Loucy (cell line): ENCODE measurements around the gene ARL11.

Experiments used
- EZH2phosphoT487 ChIP-seq: fragments of 200-600 bp; IDR thresholded peaks from 2 replicates; pipeline ENCODE4 v1.6.1; 2018; ENCODE audit warnings: antibody characterized with exemption, mild to moderate bottlenecking, moderate library complexity, borderline replicate concordance
- TF ChIP-seq, protein P1 (sequence below): fragments of 200-600 bp; sonication (generic); conservative IDR thresholded peaks from 2 replicates; pipeline ENCODE4 v1.5.1; 2014; ENCODE audit warnings: mild to moderate bottlenecking, antibody characterized with exemption, low read length

DNA sequence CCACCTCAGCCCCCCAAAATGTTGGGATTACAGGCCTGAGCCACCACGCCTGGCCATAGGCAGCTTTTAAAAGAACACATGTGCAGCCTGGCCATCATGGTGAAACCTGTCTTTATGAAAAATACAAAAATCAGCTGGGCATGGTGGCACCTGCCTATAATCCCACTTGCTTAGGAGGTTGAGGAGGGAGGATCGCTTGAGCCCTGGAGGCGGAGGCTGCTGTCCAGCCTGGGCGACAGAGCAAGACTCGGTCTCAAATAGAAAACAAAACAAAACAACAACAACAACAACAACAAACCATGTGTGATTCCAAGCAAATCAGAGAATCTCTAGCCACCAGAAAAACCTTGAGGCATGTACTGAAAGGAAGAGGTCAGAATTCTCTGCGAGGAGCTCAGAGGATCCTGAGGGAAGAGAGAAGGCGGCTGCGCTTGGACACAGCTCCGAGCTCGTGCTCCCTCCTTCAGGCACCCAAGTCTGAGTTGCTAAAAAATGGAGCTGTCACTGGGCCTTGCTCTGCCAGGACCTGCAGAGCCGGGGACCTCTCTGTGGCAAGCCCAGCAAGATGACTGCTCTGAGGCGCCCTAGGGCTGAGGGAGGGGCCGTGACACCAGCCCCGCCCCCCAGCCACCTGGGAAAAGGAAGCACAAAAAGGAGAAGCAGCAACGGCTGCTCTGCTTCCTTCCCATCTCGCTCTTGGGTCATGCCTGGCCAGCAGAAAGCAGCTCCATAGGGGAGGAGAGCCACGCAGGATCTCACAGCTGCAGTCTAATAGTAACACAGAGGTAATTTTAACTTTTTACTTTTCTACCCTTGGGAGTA, at the start of gene ARL11:
- TF ChIP-seq, protein P1, sequence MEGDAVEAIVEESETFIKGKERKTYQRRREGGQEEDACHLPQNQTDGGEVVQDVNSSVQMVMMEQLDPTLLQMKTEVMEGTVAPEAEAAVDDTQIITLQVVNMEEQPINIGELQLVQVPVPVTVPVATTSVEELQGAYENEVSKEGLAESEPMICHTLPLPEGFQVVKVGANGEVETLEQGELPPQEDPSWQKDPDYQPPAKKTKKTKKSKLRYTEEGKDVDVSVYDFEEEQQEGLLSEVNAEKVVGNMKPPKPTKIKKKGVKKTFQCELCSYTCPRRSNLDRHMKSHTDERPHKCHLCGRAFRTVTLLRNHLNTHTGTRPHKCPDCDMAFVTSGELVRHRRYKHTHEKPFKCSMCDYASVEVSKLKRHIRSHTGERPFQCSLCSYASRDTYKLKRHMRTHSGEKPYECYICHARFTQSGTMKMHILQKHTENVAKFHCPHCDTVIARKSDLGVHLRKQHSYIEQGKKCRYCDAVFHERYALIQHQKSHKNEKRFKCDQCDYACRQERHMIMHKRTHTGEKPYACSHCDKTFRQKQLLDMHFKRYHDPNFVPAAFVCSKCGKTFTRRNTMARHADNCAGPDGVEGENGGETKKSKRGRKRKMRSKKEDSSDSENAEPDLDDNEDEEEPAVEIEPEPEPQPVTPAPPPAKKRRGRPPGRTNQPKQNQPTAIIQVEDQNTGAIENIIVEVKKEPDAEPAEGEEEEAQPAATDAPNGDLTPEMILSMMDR = no peak
- no peak for TF ChIP-seq EZH2phosphoT487
